Panc1 (cell line): ENCODE results near the gene FBLN2. TPM values are rescaled to one million over a fixed set of nuclear protein-coding genes. Genes with fewer than 3 reads are reported as not detected.

Experiments used
- ATAC-seq: fragments of 200-7000 bp; cut with Tn5 transposase; 2 replicates; pipeline ENCODE4 v1.9.1; 2020; ENCODE audit warnings: mild to moderate bottlenecking, moderate library complexity
- BruUV-seq: library from RNA; stranded (reverse); fragments of 400-500 nt; replicated peaks from 2 replicates; lab custom pipeline; 2021; lab: Mats Ljungman, UMichigan
- CTCF ChIA-PET: fragments of 300-600 bp; sonication (Branson Sonifier 250); formaldehyde crosslinking; loops from one replicate; lab custom pipeline; 2022; ENCODE audit warnings: antibody characterized with exemption; lab: Charles Lee
- POLR2A ChIA-PET: fragments of 300-600 bp; sonication (Branson Sonifier 250); formaldehyde crosslinking; loops from one replicate; lab custom pipeline; 2022; ENCODE audit warnings: antibody characterized with exemption; lab: Charles Lee
- DNase-seq: peaks from one replicate; pipeline ENCODE4 v3.0.0-alpha.2; 2010; ENCODE audit warnings: low read depth, low spot score
- H3K27ac ChIP-seq: 2 replicates; pipeline ENCODE4 v1.5.1; 2011; ENCODE audit warnings: mild to moderate bottlenecking, low read length, inconsistent platforms
- H3K27me3 ChIP-seq: fragments of 200-500 bp; sonication (Bioruptor generic); 2 replicates; pipeline ENCODE4 v1.6.0; 2014; ENCODE audit warnings: low read length, inconsistent platforms; ENCODE audit not compliant: control insufficient read depth, insufficient read depth
- H3K36me3 ChIP-seq: fragments of 200-500 bp; sonication (Bioruptor generic); 2 replicates; pipeline ENCODE4 v1.5.1; 2014; ENCODE audit warnings: inconsistent platforms, mild to moderate bottlenecking, low read length, moderate library complexity; ENCODE audit not compliant: control insufficient read depth, insufficient read depth
- H3K4me1 ChIP-seq: 2 replicates; pipeline ENCODE4 v1.5.1; 2011; ENCODE audit warnings: inconsistent platforms, mild to moderate bottlenecking, low read length, moderate library complexity; ENCODE audit not compliant: control insufficient read depth, insufficient read depth
- H3K4me3 ChIP-seq, 2 experiments: 2 replicates each; pipeline ENCODE4 v1.5.1; 2011 to 2012; ENCODE audit warnings: low read depth in 2 of 2, low read length in 2 of 2, mild to moderate bottlenecking in 2 of 2, inconsistent platforms in 1 of 2, moderate library complexity in 1 of 2
- H3K9me3 ChIP-seq: fragments of 200-500 bp; sonication (Bioruptor generic); 2 replicates; pipeline ENCODE4 v1.5.1; 2014; ENCODE audit warnings: low read depth, mild to moderate bottlenecking, inconsistent platforms, low read length, moderate library complexity; ENCODE audit not compliant: control insufficient read depth, insufficient read depth
- CTCF ChIP-seq: fragments of 450-650 bp; IDR thresholded peaks from 2 replicates; pipeline ENCODE4 v1.5.1; 2017; ENCODE audit warnings: mild to moderate bottlenecking
- POLR2AphosphoS5 ChIP-seq: IDR thresholded peaks from 2 replicates; pipeline ENCODE4 v1.6.1; 2012; ENCODE audit warnings: mild to moderate bottlenecking, low read depth, low read length, moderate library complexity
- REST ChIP-seq, 2 experiments: IDR thresholded peaks; 2 replicates each; pipeline ENCODE4 v1.6.1; 2011 to 2012; ENCODE audit warnings: low read depth in 2 of 2, control low read depth in 1 of 2, low read length in 1 of 2, mild to moderate bottlenecking in 1 of 2, moderate library complexity in 1 of 2; ENCODE audit not compliant: insufficient read depth in 1 of 2
- SIN3A ChIP-seq: IDR thresholded peaks from 2 replicates; pipeline ENCODE4 v1.6.1; 2012; ENCODE audit warnings: low read depth, mild to moderate bottlenecking, low read length, moderate library complexity, borderline replicate concordance; ENCODE audit not compliant: insufficient read depth
- TCF7L2 ChIP-seq: IDR thresholded peaks from 2 replicates; pipeline ENCODE4 v1.6.1; 2011; ENCODE audit warnings: mild to moderate bottlenecking, low read depth, low read length, inconsistent platforms
- in situ Hi-C: cut with HindIII; loops from 2 replicates; pipeline ENCODE4 v1.10.0; 2016; ENCODE audit warnings: low sequenced_read_pairs, low pct_unique_long_range_greater_than_20kb
- intact Hi-C: fragments of 100-400 bp; cut with micrococcal nuclease; formaldehyde crosslinking; loops from one replicate; pipeline ENCODE4 v1.10.0; 2022; ENCODE audit not compliant: unreplicated experiment
- total RNA-seq: library from RNA; stranded (reverse); gene quantifications from one replicate; pipeline ENCODE4 v1.2.1, GENCODE V29; 2021; ENCODE audit not compliant: unreplicated experiment

FBLN2 gene
- total RNA-seq, 1 experiment from 2014 or later: 0.44 TPM

- TF ChIP-seq POLR2AphosphoS5 (no peak), CTCF (no peak), SIN3A (no peak), REST (IDR thresholded peaks at IDR 0.05; ENCODE audit: insufficient read depth in 1 of 2, low read depth in 2 of 2, low read length in 1 of 2) (no peak), TCF7L2 (no peak)
- H3K4me1 ChIP-seq: no peaks in the 10 kb centered on the region
- H3K27me3 ChIP-seq: no peaks in the 10 kb centered on the region
- ChIA-PET POLR2A (no interaction called here), CTCF (no interaction called here)
- no peaks in the 10 kb centered on the region for H3K36me3 ChIP-seq
- no TSS peak for BruUV-seq
- ATAC-seq (no peak), DNase-seq (no peak)
- no peaks in the 10 kb centered on the region for H3K9me3 ChIP-seq
- no peak overlapping the region for H3K27ac ChIP-seq
- intact Hi-C loops: no loop called here
- H3K4me3 ChIP-seq: no peak overlapping the region
- in situ Hi-C loops: no loop called here
Measured at GRCh38 chr3:13530241-13531009, 18.5 kb upstream of the FBLN2 start.

- no TSS peak for BruUV-seq
- ATAC-seq (no peak), DNase-seq (no peak)
- H3K27ac ChIP-seq: no peak overlapping the region
- ChIA-PET POLR2A (no interaction called here), CTCF (no interaction called here)
- no peaks in the 10 kb centered on the region for H3K27me3 ChIP-seq
- H3K4me1 ChIP-seq: no peaks in the 10 kb centered on the region
- no peaks in the 10 kb centered on the region for H3K9me3 ChIP-seq
- no peak for TF ChIP-seq CTCF
- no peak for TF ChIP-seq TCF7L2
- no peak for TF ChIP-seq POLR2AphosphoS5
- no peak for TF ChIP-seq SIN3A
- no peak for TF ChIP-seq REST (IDR thresholded peaks at IDR 0.05; ENCODE audit: insufficient read depth in 1 of 2, low read depth in 2 of 2, low read length in 1 of 2)
- intact Hi-C loops: no loop called here
- no peaks in the 10 kb centered on the region for H3K36me3 ChIP-seq
- H3K4me3 ChIP-seq: no peak overlapping the region
- in situ Hi-C loops: no loop called here
Measured at GRCh38 chr3:13532085-13532484, 16.8 kb upstream of the FBLN2 start.
